ENCODE data around the gene GCGR. TPM values are rescaled to one million over a fixed set of nuclear protein-coding genes. Genes with fewer than 3 reads are reported as not detected.

Gene GCGR
- polyA plus RNA-seq, 2 of the 4 experiments (the other 2 are of a cell fraction) = 0.19 to 0.45 TPM

GRCh38 chr17:81833160-81833920, 29.4 kb downstream of the GCGR start, which contains the start of gene MCRIP1 (continued):
- TF ChIP-seq EHMT2 (IDR thresholded peaks at IDR 0.05; ENCODE audit: low read depth) (no peak), TP53 (CRISPR knock-in tag; IDR thresholded peaks at IDR 0.05) (peak; percentile 94), CBX2 (IDR thresholded peaks at IDR 0.05; ENCODE audit: borderline replicate concordance, low read depth) (no peak), CBX8 (IDR thresholded peaks at IDR 0.05) (no peak), CHD4 (IDR thresholded peaks at IDR 0.05; ENCODE audit: borderline replicate concordance) (no peak), MYC (IDR thresholded peaks at IDR 0.05; ENCODE audit: borderline replicate concordance, low read length) (peak; percentile 46; the same call in 1 of the 2 replicates), PBX3 (IDR thresholded peaks at IDR 0.05) (peak; percentile 48; the same call in 1 of the 2 replicates), HDAC2 (IDR thresholded peaks at IDR 0.05) (no peak), GATA3 (IDR thresholded peaks at IDR 0.05; ENCODE audit: borderline replicate concordance) (no peak), EHF (CRISPR knock-in tag; IDR thresholded peaks at IDR 0.05) (peak; percentile 89), POLR2A (IDR thresholded peaks at IDR 0.05; ENCODE audit: low read length) (peak; percentile 88), HMGXB4 (CRISPR knock-in tag; IDR thresholded peaks at IDR 0.05; ENCODE audit: borderline replicate concordance) (peak; percentile 66; the same call in 1 of the 2 replicates), ZNF302 (CRISPR knock-in tag; IDR thresholded peaks at IDR 0.05) (no peak), HOXB5 (CRISPR knock-in tag; IDR thresholded peaks at IDR 0.05) (peak; percentile 94), BHLHE40 (IDR thresholded peaks at IDR 0.05; ENCODE audit: low read depth, low read length) (peak; percentile 97), HOXB13 (CRISPR knock-in tag; IDR thresholded peaks at IDR 0.05; ENCODE audit: low read depth) (peak; percentile 90), CEBPB (IDR thresholded peaks at IDR 0.05) (no peak), FOSB (CRISPR knock-in tag; IDR thresholded peaks at IDR 0.05) (peak; percentile 91), HOXA7 (CRISPR knock-in tag; IDR thresholded peaks at IDR 0.05) (peak; percentile 92; the same call in 1 of the 2 replicates), BCL3 (IDR thresholded peaks at IDR 0.05) (peak; percentile 83), HEYL (CRISPR knock-in tag; IDR thresholded peaks at IDR 0.05) (peak; percentile 81; the same call in 1 of the 2 replicates), CHD2 (IDR thresholded peaks at IDR 0.05; ENCODE audit: low read length, partially characterized antibody) (no peak), SMC3 (IDR thresholded peaks at IDR 0.05) (no peak), JUN (IDR thresholded peaks at IDR 0.05) (peak; percentile 83 to 92; a peak in 4 of 5 replicates), MAX (IDR thresholded peaks at IDR 0.05) (peak; percentile 96), ZC3H11A (IDR thresholded peaks at IDR 0.05) (no peak)
- TF ChIP-seq, protein P1, sequence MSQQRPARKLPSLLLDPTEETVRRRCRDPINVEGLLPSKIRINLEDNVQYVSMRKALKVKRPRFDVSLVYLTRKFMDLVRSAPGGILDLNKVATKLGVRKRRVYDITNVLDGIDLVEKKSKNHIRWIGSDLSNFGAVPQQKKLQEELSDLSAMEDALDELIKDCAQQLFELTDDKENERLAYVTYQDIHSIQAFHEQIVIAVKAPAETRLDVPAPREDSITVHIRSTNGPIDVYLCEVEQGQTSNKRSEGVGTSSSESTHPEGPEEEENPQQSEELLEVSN (IDR thresholded peaks at IDR 0.05; ENCODE audit: borderline replicate concordance, low read depth) = peak; percentile 92
- TF ChIP-seq, protein P2, sequence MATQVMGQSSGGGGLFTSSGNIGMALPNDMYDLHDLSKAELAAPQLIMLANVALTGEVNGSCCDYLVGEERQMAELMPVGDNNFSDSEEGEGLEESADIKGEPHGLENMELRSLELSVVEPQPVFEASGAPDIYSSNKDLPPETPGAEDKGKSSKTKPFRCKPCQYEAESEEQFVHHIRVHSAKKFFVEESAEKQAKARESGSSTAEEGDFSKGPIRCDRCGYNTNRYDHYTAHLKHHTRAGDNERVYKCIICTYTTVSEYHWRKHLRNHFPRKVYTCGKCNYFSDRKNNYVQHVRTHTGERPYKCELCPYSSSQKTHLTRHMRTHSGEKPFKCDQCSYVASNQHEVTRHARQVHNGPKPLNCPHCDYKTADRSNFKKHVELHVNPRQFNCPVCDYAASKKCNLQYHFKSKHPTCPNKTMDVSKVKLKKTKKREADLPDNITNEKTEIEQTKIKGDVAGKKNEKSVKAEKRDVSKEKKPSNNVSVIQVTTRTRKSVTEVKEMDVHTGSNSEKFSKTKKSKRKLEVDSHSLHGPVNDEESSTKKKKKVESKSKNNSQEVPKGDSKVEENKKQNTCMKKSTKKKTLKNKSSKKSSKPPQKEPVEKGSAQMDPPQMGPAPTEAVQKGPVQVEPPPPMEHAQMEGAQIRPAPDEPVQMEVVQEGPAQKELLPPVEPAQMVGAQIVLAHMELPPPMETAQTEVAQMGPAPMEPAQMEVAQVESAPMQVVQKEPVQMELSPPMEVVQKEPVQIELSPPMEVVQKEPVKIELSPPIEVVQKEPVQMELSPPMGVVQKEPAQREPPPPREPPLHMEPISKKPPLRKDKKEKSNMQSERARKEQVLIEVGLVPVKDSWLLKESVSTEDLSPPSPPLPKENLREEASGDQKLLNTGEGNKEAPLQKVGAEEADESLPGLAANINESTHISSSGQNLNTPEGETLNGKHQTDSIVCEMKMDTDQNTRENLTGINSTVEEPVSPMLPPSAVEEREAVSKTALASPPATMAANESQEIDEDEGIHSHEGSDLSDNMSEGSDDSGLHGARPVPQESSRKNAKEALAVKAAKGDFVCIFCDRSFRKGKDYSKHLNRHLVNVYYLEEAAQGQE (IDR thresholded peaks at IDR 0.05) = peak; percentile 46
- TF ChIP-seq, protein P3, sequence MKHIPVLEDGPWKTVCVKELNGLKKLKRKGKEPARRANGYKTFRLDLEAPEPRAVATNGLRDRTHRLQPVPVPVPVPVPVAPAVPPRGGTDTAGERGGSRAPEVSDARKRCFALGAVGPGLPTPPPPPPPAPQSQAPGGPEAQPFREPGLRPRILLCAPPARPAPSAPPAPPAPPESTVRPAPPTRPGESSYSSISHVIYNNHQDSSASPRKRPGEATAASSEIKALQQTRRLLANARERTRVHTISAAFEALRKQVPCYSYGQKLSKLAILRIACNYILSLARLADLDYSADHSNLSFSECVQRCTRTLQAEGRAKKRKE (CRISPR knock-in tag; IDR thresholded peaks at IDR 0.05; ENCODE audit: low read depth) = peak; percentile 93
- TF ChIP-seq, protein P4, sequence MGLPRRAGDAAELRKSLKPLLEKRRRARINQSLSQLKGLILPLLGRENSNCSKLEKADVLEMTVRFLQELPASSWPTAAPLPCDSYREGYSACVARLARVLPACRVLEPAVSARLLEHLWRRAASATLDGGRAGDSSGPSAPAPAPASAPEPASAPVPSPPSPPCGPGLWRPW (IDR thresholded peaks at IDR 0.05) = no peak
- TF ChIP-seq, protein P5, sequence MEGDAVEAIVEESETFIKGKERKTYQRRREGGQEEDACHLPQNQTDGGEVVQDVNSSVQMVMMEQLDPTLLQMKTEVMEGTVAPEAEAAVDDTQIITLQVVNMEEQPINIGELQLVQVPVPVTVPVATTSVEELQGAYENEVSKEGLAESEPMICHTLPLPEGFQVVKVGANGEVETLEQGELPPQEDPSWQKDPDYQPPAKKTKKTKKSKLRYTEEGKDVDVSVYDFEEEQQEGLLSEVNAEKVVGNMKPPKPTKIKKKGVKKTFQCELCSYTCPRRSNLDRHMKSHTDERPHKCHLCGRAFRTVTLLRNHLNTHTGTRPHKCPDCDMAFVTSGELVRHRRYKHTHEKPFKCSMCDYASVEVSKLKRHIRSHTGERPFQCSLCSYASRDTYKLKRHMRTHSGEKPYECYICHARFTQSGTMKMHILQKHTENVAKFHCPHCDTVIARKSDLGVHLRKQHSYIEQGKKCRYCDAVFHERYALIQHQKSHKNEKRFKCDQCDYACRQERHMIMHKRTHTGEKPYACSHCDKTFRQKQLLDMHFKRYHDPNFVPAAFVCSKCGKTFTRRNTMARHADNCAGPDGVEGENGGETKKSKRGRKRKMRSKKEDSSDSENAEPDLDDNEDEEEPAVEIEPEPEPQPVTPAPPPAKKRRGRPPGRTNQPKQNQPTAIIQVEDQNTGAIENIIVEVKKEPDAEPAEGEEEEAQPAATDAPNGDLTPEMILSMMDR (IDR thresholded peaks at IDR 0.05) = no peak
